Stimulated activated CD4-positive, alpha-beta T cell treated with anti-CD3 and anti-CD28 coated beads, Interleukin-12 subunit alpha, Interleukin-12 subunit beta, amount 100 ng/mL, for 48 hours (primary cell): ENCODE results near the gene DACT3.

Source experiments
- DNase-seq, 3 donors: peaks; one replicate each; pipeline ENCODE4 v3.0.0-alpha.2; 2020; ENCODE audit warnings: low read depth in 2 of 3, low spot score in 1 of 3

DACT3 gene

DNA sequence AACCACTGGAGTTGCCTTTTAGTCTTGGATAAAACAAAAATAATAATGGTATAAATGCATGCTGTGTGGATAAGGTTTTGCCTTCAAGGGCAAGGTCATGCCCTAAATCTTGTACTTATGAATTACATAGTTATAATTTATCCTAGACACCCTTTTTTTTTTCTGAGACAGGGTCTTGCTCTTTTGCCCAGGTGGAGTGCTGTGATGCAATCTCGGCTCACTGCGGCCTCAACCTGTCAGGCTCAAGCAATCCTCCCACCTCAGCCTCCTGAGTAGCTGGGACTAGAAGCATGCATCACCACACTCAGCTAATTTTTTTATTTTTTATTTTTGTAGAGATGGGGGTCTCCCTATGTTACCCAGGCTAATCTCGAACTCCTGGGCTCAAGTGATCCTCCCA is 7.7 kb upstream of the DACT3 start:
- DNase-seq = no peak

GRCh38 chr19:46665072-46665471 is 4.1 kb upstream of the DACT3 start:
- DNase-seq = no peak

DNA sequence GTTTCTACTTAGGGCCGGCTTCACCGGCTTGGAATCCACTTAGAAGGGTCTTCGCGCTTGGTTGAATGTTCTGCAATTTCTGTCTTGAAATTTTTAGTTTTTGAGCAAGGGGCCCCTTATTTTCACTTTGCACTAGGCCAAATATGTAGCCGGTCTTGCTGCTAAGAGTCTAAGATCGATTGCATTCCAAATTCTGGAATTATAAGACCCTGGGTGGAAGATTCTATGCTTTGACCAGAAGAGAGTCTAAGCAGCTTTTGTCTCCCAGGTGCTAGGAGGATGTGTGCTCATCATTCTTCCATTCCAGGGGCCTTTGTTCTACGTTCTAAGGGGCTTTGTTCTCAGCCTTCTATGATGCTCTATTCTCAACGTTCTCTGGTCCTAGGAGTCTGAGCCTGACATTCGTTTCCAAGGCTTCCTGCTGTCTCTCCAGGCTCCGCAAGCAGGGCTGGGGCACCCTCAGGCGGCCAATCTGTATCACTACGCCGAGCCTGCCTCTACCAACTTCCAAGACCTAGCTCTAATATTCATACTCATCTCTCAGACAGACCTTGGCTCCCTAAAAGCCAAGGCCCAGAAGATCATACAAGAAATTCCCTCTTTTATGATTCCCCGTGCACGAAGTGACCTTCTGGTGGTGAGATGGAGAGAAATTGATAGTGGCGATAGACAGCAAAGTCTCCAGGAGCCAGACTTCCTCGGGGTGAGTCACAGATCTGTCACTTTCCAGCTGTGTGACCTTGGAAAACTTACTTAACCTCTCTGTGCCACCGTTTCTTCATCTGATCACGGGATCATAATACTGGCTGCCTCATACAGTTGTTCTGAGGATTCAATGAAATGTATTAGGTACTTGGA is 982 bp upstream of the DACT3 start:
- DNase-seq = peak; percentile 66 to 71 (median 69)

DNA sequence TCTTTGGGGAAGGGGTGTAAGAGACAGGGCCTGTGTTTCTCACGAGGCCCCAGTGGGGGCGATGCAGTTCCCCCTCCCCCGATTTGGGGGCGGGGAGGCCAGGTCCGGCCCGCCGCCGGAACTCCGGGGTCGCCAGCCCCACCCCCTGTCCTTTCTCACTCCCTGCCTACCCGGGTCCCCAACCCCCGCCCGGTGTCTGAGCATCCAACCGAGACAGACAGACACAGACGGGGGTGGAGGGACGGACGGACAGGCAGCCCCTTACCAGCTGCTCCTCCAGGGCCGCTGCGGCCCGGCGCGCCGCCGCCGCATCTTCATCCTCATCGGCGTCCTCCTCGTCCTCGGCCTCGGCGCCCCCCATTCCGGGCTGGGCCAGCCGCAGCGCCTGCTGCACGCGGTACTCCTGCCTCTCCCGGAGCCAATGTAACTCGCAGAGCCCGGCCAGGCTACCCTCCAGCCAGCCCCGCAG is 397 bp downstream of the DACT3 start:
- DNase-seq = no peak

- no peak for DNase-seq
Observed at GRCh38 chr19:46660008-46660517, 919 bp downstream of the DACT3 start.

GRCh38 chr19:46659151-46660007 is 1.6 kb downstream of the DACT3 start:
- DNase-seq = no peak

- no peak for DNase-seq
Observed at GRCh38 chr19:46656541-46656940, 4.4 kb downstream of the DACT3 start.

GRCh38 chr19:46654621-46655152 is 6.3 kb downstream of the DACT3 start:
- DNase-seq = no peak

- no peak for DNase-seq
Observed at GRCh38 chr19:46650445-46650844, 10.5 kb downstream of the DACT3 start.

- no peak for DNase-seq
Observed at GRCh38 chr19:46648961-46649960, 11.7 kb downstream of the DACT3 start.

DNA sequence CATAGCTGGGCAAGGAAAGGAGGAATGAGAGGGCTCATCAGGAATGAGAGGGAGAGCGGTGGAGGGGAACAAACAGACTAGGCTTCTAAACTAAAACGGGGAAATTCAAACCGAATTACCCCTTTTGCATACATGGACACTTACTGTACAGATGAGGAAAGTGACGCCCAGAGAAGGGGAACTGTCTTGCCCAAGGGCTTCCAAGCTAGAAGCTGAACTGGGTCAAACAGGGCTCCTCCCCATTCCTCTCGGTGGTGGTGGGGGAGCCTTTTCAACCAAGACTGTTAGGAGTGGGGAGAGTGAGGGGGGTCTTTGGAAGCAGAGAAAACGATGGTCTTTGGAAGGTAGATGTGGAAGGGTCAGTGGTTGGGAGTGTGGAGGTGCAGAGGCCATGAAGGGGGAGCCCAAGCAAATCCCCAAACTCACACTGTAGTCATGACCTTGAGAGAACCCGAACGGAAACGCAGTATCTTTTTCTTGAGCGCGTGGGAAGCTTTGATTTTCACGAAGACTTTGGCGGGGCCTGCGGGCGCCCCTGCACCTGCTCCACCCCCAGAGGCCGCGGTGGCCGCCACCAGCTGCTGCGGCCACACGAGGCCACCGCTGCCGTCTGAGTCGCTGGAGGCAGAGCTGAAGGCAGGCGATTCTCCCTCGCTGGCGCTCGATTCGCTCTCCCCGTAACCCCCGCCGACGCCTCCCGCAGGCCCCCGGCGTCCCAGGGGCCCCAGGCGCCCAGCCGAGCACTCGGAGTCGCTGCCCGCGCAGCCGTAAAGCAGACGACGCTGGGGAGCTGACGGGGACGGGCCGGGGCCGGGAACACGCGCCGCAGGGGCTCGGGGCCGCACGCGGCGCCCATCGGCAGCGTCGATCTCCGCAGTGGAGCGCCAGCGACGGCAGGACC is 12.7 kb downstream of the DACT3 start:
- no peak for DNase-seq

GRCh38 chr19:46646402-46646801 is 14.6 kb downstream of the DACT3 start:
- no peak for DNase-seq

DNA sequence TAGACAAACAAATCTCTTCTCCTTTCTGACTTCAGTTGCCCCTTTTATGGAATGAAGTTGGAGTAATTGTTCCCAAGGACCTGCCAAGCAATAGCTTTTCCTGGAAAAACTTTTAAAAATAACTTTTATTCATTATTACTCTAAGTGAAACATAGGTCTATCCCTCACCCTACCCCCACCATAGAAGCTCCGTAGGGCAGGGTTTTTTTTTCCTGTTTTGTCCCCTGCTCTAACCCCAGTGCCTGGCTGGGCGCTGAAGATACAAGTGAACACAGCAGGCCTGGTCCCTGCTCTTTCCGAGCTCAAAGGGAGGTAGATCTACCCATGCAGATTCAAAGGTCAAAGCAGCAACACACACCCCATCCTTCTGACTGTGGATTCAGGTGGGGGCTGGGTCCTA is 16.3 kb downstream of the DACT3 start:
- DNase-seq = no peak

GRCh38 chr19:46640656-46641055 is 20.3 kb downstream of the DACT3 start:
- DNase-seq = no peak

GRCh38 chr19:46639358-46640182 is 21.4 kb downstream of the DACT3 start:
- DNase-seq = no peak

- no peak for DNase-seq
Observed at GRCh38 chr19:46637224-46637623, 23.8 kb downstream of the DACT3 start.

- no peak for DNase-seq
Observed at GRCh38 chr19:46635920-46636761, 24.8 kb downstream of the DACT3 start, which contains the start of gene GNG8. TSS of gene GNG8 (minus strand) at chr19:46636202. CDS start at chr19:46634682, 1,520 bp downstream.
